HG03342 (cell line): ENCODE data around the gene CDH22.

Experiments
- ATAC-seq: cut with Tn5 transposase; IDR thresholded peaks from one replicate; pipeline ENCODE4 v1.9.1; 2021; ENCODE audit warnings: mild to moderate bottlenecking, moderate library complexity; ENCODE audit not compliant: unreplicated experiment

CDH22 gene

DNA sequence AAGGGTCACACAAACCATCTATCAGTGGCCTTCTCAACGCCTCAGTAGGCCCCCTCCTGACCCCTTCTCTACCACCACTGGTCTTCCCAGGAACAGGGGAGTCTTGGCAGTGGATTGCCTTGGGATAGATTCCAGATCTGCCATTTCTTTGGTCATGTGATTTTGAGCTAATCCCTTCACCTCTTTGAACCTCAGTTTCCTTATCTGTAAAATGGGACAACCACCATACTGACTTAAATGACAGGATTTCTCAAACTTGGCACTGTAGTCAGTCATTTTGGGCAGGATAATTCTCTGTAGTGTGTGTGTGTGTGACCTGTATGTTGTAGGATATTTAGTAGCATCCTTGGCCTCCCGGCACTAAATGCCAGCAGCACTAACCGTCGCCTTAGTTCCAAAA, 89.1 kb downstream of the CDH22 start:
- no peak for ATAC-seq

GRCh38 chr20:46218656-46219055, 89.6 kb downstream of the CDH22 start:
- no peak for ATAC-seq

DNA sequence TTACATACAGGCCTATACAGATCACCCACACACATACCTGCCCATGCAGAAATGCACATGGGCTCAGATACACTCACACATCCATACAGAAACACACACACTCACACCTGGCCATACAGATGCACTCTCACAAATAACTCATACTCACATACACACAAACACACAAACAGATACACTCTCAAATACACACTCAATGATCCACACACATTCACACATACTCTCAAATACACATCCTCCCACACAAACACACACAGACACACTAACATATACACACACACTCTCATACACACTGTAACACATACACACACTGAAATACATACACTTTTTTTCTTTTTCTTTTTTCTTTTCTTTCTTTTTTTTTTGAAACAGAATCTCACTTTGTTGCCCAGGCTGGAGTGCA, 90.7 kb downstream of the CDH22 start:
- no peak for ATAC-seq

DNA sequence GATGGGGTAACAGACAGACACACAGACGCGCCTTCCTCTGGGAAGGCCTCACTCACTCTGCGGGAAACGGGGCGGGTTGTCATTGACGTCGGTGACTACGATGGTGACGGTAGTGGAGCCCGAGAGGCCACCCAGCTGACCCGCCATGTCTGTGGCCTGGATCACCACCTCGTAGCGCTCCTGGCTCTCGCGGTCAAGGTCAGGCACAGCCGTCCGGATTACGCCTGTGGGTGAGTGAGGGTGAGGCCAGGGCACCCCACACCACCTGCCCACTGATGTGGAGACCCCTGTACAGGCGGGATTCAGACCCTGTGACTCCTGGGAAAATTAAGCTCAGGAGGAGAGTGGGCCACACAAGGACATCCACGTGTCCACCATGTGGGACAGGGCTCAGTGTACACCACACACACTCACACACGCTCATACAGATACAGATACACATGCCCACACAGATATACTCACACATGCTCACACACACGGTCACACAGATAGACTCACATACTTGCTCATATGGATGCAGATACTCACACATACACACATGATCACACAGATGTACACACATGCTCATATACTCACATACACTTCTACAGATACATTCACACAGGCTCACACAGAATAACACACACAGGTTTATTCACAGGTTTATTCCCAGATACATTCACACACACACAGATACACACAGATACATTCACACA, 91.4 kb downstream of the CDH22 start:
- ATAC-seq = no peak

DNA sequence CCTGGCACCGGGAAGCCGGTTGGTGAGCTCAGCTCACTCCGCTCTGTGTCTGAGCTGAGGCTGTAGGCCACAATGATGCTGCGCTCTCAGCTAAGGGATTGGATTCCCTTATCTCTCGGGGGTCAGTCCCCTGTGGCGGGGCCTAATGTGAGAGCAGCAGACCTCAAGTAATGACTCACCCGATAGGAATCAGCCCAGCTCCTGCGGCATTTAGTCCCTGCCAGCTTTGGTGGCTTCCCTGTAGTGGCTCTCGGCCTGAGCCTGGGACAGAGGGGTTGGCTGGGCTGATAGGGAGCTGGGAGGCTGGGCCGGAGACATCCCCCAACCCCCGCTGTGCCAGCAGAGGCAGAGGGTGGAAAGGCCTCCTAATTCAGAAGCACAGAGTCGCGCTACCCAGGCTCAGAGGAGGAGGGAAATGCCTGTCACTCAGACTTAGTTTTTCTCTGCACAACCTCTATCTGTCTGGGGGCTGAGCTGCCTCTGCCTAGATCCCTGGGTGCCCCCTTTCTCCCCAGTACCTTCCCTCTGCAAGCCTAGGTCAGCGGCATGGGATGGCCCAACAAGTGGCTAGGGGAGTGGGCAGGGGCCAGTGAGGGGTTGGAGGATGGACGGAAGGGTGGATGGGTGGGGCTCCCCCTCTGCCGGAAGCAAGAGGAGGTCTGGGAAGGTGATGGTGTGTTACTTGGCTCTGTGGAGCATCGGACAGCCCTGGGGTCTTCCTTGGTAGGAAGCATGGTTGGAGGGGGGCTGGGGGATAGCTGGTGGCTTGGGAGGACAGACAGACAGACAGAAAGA, 92.2 kb downstream of the CDH22 start:
- no peak for ATAC-seq

DNA sequence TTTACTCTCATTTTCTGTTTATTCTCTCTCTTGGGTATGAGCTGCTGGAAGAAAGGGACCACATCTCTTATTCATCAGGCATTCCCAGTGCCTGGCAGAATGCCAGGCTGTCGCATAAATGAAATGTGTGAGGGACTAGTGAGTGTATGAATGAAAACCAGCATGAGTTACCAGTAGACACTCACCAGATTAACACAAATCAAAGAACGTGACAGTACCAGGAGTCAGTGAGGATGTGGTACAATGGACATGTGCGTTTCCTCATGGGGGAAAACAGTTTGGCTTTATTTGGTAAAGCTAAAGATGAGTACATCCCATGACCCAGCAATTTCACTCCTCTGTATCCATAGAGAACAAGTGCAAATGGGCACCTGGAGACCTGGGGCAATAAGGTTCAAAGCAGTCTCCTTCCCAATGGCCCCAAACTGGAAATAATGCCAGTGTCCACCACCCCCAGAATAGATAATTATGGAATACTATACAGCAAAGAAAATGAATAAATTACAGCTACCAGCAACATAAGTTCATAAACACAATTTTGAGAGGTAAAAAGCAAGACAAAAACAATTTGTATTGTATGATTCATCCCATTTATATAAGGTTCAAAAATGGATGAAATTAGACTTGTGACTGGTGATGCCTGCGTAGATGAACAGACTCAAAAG, 93.3 kb downstream of the CDH22 start:
- no peak for ATAC-seq

GRCh38 chr20:46213946-46214823, 94.1 kb downstream of the CDH22 start:
- no peak for ATAC-seq

- no peak for ATAC-seq
Measured at GRCh38 chr20:46212876-46213275, 95.4 kb downstream of the CDH22 start.

- no peak for ATAC-seq
Measured at GRCh38 chr20:46212252-46212651, 96.0 kb downstream of the CDH22 start.

DNA sequence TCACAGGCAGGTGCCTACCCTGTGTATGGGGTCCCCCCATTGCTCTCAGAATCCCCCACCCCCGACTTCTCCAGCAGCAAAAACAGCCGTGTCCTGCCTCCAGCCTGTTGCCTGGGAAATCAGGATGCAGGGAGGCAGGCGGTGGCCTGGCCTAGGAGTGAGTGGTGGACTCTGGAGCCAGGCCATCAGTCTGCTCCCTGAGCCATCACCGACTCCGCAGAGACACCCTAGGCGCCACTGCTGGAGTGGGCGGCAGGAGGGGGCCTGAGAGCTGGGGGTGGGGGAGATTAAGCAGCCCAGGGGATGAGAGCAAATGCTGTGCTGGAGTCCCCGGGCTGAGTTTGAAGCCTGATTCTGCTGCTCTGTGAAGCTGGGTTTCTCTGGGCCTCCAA, 97.0 kb downstream of the CDH22 start:
- ATAC-seq = no peak

DNA sequence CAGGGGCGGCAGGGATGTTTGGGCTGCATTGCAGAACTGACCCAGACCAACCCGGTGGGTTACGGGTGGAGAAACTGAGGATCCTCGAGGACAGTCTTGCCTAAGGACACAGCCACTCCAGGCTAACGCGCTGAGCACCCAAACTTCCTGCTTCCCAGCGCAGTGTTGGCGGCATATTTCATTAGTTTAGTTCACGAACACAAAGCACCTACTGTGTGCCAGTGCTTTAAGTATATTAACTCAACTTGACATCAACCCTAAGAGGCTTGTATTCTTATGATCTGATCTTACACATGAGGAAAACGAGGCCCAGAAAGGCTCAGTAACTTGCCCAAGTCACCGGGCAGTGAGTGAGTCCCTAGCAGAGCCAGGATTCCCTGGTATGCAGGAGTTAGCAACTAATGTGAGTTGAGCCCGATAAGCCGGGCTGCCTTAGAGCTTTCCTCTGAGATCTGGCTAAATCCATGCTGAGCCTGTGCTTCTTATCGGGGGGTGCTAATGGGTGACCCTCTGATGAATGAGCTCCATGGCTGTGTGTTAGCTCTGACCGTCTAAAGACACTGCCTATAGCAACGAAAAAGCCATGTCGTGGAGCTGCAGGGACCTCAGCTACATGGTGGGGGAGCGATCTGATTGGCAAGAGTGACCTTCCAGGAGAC, 97.5 kb downstream of the CDH22 start:
- no peak for ATAC-seq

DNA sequence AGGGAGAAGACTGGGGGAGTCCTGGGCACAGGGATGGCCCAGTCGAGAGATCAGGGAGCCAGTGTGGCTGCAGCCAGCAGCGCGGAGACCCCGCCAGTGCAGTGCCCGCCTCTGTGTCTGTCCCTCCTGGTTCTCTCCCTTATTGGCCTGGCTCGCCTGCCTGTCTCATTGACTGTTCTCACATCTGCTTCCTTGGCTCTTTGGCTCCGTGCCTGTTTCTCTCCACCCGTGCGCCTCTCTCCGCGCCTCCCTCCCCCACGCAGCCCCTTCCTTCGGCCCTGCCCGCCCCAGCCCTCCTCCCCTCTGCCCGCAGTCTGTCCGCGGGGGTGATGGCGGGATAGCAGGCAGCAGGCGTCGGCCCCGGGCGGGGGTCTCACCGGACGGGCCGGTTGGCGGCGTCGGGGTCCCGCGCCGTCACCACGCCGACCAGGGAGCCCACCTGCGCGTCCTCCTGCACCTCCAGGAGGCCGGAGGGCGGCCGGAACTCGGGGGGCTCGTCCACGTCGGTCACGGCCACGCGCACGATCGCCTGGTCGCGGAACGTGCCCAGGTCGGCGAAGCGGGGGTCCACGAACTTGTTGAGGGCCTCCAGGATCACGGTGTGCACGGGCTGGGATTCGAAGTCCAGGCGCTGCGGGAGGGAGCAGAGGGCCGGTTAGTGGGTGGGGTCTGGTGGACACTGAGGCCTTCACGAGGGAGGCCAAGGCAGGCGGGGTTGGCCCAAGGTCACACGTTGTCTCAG, 98.2 kb downstream of the CDH22 start:
- no peak for ATAC-seq

- ATAC-seq = no peak
Measured at GRCh38 chr20:46207793-46208192, 100.5 kb downstream of the CDH22 start.

DNA sequence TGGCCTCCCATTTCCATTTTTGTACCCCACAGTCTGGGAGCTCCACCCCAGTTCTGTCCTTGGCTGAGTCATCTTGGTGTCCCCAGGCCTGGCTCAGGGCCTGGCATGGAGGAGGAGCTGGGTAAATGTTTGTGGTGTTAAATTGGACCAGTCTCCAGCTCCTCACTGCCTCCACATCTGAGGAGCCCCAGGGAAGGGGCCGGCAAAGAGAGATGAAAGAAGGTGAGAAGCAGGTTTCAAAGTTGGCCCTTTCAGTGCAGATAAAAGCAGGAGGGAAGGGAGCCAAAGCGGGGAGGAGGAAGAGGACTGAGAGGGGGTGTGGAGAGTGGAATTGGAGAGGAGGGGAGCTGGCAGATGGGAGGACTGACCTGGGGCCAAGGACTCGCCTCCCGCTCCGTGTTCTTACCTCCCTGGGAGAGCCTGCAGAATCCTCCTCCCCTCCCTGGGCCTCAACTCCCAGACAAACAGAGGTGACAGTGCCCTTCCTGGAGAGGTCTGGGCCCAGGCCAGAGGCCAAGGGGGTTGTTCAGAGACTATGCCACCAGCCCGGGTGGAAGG, 101.2 kb downstream of the CDH22 start:
- ATAC-seq = no peak

DNA sequence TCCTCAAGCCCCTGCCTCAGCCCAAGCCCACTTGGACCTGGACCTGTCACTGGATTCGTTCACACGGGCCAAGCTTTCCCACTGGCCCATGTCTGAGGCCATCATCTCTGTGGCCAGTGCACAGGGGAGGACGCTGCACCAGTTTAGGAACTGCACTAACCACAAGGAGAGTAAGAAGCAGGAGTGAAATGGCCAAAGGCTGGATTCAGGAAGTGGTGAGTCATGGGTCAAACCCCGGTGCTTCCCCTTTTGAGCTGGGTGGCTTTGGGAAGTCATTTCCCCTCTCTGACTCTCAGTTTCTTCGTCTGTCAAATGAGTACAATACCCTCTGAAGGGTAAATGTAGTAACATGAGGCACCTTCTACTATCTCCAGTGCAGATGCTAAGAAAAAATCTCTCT, 102.3 kb downstream of the CDH22 start:
- ATAC-seq = no peak

DNA sequence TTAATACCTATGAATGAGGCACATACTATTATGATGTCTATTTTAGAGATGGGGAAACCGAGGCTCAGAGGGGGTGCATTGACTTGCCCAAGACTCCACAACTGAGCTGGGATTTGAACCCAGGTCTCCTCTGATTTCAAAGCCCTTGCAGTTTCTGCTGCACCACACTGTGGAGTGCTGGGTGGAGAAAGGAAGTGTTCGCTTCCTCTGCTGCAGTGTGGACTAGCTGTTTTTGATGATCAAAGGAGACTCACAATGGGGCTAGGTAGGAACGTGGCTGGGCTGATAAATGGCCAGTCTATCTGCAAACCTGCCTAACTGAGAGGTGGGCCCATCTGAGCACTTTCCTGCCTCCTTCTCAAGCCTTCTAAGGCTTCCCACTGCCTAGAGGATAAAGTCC, 102.9 kb downstream of the CDH22 start:
- ATAC-seq = no peak

GRCh38 chr20:46204594-46205186, 103.6 kb downstream of the CDH22 start:
- ATAC-seq = no peak

- ATAC-seq = no peak
Measured at GRCh38 chr20:46203510-46203837, 104.8 kb downstream of the CDH22 start.

GRCh38 chr20:46202766-46203509, 105.4 kb downstream of the CDH22 start:
- no peak for ATAC-seq
